ENCODE results near the gene DHX30.
"Not testable (repeated sequence)": the region's sequence is repeated elsewhere in the genome, so short reads cannot be mapped to it uniquely, and the experiment has no call there.

The DHX30 gene

DNA sequence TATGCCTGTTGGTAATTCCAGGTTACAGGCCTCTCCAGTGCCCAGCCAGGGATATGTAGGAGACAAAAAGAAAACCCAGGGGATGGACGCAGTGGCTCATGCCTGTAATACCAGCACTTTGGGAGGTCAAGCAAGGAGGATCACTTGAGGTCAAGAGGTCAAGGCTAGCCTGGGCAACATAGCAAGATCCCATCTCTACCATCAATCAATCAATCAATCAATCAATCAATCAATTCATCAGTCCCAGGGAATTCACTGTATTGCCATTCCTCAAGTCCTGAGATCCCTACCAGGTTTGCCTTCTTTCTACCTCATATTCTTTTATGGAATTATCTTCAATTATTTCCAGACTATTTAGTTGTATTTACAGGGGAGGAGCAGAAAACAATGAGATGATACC, 82.2 kb downstream of the DHX30 start:
- no peak for DNase-seq

DNA sequence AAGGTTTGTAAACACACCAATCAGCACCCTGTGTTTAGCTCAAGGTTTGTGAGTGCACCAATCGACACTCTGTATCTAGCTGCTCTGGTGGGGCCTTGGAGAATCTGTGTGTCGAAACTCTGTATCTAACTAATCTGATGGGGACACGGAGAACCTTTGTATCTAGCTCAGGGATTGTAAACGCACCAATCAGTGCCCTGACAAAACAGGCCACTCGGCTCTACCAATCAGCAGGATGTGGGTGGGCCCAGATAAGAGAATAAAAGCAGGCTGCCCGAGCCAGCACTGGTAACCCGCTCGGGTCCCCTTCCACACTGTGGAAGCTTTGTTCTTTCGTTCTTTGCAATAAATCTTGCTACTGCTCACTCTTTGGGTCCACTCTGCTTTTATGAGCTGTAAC, 85.1 kb downstream of the DHX30 start:
- DNase-seq = not testable (repeated sequence)

DNA sequence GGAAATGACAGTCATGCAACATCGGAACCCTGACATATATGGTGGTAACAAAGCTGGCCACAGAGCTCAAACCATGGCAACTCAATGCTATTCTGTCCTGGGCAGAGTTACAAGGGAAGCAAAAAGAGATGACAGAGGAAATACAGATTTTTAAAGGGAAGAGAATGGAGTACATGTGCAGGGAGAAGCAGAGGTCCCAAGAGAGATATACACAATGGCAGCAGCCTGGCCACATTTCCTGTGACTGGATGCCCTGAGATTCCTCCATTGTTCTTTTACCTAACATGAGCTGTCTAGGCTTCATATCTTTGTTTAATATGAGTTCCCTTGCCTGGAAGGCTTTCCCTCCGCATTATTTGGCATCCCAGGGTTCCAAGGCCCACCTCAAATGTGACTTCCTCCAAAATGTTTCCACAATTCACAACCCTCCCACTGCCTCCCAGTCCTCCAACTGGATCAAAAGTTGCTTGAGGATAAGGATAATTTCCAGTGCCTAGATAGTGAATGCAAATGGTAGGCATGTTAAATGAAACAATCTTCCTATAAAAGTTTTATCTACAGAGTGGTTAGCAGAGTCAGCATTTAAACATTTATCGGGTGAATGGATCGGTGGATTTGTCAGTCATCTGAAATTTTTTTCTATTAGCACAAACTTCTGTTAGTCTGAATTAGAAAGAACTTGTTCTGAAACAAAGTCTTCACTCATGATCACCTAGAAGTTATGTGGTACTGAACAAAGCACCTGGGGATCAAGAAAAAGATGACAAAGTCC, 86.2 kb downstream of the DHX30 start:
- no peak for DNase-seq

DNA sequence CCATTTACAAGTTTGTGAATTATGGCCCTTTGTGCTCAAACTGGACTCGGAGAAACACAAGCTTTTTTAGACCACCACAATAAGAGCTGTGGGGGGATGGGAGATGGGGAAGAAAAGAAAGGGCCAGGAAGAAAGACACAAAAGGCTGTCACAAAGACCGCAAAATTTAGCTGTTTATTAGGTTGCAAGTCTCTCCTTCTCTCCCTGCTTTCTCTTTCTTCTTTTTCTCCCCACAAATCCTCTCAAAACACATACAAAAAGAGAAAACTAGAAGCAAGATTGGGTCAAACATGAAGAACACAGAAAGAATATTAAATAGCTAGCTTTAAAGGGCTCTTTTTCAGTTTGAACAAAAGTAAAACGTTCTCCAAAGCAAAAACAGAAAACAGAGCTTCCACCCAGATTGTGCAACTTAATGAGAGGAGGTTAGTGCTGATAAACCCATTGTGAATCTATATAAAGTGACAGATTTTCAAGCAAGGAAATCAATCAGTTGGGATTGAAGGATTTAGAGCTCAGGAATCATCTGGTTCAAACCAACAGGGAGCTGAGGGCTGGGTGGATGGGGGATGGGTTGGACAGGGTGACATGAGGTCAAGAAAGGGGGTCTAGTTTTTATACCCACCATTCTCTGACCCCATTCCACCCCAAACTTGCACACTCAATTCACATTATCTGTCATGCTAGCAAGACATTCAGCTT, 87.3 kb downstream of the DHX30 start:
- DNase-seq = peak; percentile 51

DNA sequence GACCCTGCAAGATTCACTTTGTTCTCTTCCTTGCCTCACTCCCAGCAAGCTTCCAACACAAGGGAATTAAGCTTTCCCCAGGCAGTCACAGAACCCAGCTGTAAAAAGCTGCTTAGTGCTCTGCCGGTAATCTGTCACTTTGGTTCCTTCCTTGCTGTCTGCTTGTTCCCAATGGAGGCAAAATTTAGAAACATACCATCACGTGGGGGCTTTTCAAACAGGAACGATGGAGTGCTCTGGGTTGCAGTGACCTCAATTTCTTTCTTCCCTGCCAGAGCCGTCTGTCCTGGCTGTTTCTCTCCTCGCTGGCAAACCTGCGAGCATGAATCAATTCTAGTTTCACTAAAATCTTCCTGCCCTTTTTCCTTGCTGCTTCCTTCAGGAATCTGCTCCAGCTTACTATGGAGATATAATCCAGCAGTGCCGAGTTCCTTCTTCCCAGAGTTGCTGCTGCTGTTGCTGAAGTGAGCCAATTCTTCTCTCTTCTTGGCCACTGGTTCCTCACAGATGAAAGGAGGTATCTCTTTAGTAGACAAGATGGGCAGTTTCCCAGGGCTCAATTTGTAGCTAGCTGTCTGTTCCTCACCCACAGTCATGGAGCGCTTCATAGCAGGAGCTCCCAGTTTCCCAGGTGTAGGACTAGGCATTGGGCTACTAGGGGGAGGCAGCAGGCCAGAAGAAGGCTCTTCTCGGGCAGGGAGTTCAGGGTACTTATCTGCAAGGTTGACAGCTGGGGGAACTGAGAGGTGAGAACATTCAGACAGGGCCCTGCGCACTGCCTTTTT, 88.1 kb downstream of the DHX30 start:
- DNase-seq = peak; percentile 72

DNA sequence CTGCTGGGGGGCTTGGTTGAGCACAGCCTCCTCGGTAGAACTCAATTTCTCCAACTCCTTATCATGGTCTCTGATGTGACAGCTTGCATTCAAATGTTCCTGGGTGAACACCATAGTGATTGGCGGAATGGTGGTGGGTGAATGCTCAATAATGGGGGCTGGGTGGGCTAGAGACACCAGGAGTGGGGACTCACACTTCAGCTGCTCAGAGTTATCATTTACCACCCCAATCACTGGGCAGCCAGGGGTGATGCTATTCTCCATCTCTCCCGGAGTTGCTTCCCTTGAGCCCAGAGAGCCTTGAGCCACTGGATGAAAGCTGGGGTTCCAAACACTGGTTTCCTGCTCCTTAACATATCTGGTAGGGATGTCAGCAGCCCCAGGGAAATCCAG, 88.7 kb downstream of the DHX30 start:
- DNase-seq = no peak

DNA sequence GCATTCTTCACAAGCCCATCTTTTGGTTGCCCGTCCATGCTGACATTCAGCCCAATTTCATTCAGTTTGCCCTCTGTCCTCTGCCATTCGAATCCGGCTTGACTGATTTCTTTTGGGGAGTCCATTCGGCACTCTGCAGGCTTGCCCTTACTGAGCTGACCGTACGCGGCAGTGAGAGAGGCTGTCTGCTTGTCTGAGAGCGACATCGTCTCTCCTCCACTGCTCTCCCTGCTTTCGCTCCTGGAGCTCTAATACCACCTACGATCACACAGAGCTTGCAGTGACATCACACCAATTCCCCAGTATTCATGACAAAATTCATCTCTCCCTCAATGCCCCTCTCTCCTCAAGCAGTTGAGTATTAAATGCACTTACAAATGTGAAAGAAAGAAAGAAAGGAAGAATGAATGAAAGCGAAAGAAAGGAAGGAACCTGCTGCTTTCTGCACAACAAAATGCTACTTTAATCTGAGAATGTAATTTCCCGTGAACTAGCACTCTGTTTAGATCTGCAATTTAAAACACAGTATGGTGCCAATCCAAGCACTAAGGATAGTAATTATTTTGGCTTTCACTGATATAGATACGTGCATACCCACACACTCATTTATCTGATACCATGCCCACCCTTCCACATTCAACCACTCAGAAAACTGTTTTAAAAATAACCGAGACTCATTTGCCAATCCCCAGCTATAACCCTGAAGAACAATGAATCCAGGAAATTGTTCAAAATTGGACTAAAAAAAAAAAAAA, 89.5 kb downstream of the DHX30 start:
- peak; percentile 43 for DNase-seq

DNA sequence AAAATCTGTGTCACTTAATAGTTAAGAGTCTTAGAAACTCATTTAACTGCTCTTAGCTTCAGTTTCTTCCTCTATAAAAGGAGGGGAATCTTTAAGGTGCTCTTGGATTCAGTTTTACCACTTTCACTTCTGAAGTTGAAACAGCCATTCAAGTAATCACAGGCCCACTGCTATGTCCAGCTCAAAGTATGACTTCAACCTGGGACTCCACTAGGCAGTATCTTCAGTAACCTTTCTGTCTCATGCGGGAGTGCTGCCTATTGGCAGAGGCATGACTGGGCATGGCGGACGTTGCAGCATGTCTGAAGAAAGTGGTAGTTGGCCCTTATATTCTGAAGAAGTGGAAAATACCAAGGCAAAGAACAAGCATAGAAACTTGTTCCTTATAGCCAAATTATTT, 92.3 kb downstream of the DHX30 start:
- DNase-seq = no peak

DNA sequence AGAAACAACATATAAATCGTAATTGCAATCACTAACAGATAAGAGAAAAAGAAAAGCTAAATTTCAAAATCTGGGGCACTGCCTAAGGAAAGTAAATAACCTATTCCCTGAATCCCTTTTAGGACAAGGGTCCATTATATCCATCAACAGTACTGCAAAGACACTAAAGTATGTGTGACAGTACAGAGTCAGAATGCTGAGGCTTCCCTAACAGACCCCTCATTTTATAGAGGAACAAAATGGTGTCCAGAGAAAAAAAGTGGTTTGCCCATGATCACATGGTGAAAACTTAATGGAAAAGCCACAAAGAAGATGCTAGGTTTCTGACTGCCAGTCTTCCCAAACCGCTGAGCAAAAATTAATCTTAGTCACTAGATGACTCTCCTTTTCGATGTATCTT, 93.8 kb downstream of the DHX30 start:
- DNase-seq = no peak

DNA sequence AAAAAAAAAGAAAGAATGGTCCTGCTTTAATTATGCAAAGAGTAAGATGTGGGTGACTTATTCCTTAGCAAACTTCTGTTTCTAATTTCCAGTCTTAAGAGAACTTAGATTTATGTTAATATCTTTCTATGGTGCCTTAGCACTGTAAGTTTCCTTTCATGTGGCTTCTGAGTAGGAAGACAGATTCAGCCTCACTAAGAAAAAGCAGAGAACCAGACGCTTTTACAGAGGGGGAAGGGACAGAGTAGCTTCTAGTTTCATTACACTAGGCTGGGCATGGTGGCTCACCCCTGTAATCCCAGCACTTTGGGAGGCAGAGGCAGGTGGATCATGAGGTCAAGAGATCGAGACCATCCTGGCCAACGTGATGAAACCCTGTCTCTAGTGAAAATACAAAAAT, 95.0 kb downstream of the DHX30 start:
- DNase-seq = no peak

DNA sequence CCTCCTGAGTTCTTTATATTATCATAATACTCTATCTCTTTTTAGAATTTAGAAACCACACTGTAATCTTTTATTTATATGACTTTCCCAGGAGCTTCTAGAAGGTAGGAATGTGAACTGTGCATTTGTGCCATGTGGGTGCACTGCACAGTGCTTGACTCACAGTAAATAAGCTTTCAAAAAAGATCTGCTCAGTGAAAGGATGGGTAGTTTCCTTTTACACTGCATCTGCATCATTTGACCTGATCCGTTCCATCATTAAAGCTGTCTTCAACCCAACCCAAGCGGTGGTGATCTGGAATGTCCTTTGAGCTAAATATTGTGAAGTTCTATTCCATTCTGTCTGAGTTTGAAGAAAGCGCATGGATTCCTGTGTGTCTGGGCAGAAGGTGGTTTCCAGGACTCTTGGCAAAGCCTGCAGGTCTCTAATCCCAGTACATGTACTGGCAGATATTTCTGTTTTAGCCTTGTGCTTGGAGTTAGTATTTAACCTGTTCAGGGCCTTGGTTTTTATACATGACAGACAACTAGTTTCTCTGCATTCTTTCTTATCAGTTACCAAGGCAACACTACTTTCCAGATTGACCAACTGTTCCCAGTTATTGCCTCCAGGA, 96.7 kb downstream of the DHX30 start:
- DNase-seq = no peak

All from midbrain (tissue), 1 donor.